Body of pancreas (tissue), 4 donors: ENCODE measurements around the gene SH3D21.

Source experiments
- POLR2A ChIP-seq, 3 donors: fragments of 450-650 bp; IDR thresholded peaks; one replicate each; pipeline ENCODE4 v1.6.1; 2016; ENCODE audit warnings: antibody characterized with exemption in 3 of 3, mild to moderate bottlenecking in 2 of 3
- TF ChIP-seq, protein P1 (sequence below), 7 experiments: fragments of 450-650 bp in 4 of 7; fragments of 200-600 bp in 3 of 7; sonication (generic) in 3 of 7; IDR thresholded peaks; one replicate each; pipeline ENCODE4 v1.5.1; 2016 to 2019; ENCODE audit warnings: antibody characterized with exemption in 7 of 7

DNA sequence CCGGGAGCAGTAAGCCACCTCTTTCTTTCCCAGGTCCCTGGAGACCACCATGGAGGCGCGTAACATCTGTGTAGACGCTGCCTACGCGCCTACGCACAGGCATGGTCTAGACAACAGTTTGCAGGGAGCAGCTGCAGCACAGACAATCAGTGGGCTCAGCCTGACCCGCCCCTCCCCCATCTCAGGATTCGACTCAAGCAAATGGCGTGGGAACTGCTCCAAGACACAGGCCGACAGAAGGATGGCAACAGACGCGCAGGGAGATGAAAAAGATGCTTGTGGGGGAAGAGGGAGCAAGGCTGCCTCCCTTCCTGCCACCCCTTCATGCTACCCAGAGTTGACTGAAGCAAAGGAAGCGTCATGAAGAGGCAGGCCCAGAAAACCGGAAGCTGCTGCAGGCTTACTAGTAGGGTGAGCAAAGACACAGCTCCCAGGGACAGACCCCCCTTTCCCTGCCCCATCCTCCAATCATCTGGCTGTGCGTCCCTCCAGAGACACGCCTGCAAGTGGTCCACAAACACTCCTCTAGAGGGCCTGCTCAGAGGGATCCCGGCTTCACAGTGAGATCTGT, 60.0 kb downstream of the SH3D21 start:
- TF ChIP-seq, protein P1, sequence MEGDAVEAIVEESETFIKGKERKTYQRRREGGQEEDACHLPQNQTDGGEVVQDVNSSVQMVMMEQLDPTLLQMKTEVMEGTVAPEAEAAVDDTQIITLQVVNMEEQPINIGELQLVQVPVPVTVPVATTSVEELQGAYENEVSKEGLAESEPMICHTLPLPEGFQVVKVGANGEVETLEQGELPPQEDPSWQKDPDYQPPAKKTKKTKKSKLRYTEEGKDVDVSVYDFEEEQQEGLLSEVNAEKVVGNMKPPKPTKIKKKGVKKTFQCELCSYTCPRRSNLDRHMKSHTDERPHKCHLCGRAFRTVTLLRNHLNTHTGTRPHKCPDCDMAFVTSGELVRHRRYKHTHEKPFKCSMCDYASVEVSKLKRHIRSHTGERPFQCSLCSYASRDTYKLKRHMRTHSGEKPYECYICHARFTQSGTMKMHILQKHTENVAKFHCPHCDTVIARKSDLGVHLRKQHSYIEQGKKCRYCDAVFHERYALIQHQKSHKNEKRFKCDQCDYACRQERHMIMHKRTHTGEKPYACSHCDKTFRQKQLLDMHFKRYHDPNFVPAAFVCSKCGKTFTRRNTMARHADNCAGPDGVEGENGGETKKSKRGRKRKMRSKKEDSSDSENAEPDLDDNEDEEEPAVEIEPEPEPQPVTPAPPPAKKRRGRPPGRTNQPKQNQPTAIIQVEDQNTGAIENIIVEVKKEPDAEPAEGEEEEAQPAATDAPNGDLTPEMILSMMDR (IDR thresholded peaks at IDR 0.05): no peak
- no peak for TF ChIP-seq POLR2A (IDR thresholded peaks at IDR 0.05)
